GM19395 (cell line): ENCODE data around the gene NDUFB11.

Source experiments
- ATAC-seq: cut with Tn5 transposase; IDR thresholded peaks from one replicate; pipeline ENCODE4 v1.9.1; 2021; ENCODE audit warnings: mild to moderate bottlenecking, moderate library complexity; ENCODE audit not compliant: unreplicated experiment

Gene NDUFB11

GRCh38 chrX:47174846-47175587, 30.5 kb upstream of the NDUFB11 start:
- ATAC-seq: no peak

GRCh38 chrX:47174376-47174775, 29.9 kb upstream of the NDUFB11 start:
- ATAC-seq: no peak

DNA sequence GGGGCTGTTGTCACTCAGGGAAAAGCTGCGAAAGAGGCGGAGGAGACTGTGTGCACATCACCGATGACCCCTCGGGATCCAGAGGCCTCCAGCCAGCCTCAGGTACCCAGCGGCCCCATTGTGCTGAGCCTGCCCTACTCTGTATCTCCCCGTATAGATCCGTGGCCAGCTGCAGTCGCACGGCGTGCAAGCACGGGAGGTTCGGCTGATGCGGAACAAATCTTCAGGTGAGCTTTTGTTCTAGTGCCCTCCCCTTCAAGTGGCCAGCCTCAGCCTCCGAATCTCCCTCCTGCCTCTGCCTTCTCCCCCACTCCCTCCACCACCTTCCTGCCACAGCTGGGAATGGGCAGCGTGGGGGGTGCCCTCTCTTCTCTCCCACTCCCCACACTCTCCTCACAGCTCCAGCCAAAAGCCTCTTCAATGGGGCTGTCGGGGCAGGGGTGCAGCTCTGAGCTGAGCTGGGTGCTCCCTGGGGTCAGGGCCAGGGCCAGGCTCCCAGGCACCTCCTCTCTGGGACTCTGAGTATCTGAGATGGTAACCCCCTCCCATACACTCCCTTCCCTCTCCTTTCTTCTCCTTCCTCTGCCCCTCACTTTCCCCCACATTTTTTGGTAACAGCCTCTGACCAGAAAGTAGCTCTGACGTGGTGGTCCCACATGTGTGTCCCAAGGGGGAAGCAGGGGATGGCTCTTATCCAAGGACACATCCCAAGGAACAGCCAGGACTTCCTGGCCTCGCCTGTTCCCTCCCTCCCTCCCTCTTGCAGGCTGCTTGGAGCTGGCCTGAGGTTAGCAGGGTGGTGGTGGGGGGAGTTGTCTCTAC, 28.7 kb upstream of the NDUFB11 start:
- ATAC-seq: no peak

- ATAC-seq: no peak
These were observed 28.0 kb upstream of the NDUFB11 start for GRCh38 chrX:47172549-47172948.

GRCh38 chrX:47171996-47172395, 27.5 kb upstream of the NDUFB11 start:
- no peak for ATAC-seq

GRCh38 chrX:47170861-47171692, 26.6 kb upstream of the NDUFB11 start:
- ATAC-seq: no peak

DNA sequence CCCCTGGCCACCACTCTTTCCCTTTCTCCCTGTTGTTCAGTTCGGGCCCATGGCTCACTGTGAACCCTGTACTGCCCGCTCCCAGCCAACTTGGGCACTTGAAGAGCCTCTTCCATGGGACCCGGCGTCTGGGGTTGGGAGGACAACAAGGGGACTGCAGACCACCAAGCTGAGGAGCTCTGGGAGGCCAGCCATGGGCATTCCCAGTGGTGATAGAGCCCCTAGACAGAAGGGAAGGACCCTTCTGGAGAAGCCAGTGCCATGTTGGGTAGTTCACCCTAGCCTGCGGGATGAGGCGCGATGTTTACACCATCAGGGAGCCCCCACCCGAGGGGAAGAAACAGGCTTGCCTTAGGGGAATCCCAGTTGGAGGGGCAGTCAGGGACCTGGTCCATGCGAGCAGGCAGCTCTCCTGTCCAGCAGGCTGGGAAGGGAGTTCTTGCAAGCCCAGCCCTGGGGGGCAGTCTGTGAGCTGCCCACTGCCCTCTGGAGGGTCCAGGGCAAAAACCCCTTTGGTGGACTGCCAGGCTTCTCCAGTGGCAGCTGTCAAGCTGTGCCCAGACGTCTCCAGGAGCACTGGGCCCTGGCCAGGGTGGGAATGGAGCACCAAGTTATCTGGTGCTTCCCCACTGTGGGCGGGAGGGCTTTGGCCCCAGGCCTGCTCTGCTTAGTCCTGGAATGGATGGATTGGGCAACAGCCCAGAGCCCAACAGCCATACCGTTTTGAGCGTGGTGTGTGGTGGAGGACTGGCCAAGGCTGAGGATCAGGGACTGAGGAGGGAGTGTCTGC, 25.4 kb upstream of the NDUFB11 start:
- ATAC-seq: no peak

DNA sequence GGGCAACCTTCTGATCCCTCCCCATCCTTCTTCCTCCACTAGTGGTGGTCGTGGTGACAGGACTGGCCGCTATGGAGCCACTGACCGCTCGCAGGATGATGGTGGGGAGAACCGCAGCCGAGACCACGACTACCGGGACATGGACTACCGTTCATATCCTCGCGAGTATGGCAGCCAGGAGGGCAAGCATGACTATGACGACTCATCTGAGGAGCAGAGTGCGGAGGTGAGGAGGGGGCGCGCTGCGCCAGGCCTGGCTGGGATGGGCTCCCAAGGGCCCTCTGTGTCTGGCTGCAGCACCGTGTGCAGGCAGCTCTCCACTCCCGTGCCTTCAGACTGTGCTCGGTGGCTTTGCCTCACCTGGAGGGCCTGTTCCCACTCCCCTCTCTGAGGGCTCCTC, 24.8 kb upstream of the NDUFB11 start:
- no peak for ATAC-seq

- ATAC-seq: no peak
These were observed 24.1 kb upstream of the NDUFB11 start for GRCh38 chrX:47168495-47169073.

DNA sequence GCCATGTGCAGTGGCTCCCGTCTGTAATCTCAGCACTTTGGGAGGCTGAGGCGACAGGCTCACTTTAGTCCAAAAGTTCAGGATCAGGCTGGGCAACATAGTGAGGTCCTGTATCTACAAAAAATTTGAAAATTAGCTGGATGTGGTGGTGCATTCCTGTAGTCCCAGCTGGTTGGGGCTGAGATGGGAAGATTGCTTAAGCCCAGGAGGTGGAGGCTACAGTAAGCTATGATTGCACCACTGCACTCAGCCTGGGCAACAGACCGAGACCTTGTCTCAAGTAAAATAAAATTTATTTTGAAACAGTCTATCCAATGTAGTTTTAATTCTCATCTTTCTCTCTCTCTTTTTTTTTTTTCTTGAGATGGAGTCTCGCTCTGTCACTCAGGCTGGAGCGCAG, 21.6 kb upstream of the NDUFB11 start:
- ATAC-seq: no peak

DNA sequence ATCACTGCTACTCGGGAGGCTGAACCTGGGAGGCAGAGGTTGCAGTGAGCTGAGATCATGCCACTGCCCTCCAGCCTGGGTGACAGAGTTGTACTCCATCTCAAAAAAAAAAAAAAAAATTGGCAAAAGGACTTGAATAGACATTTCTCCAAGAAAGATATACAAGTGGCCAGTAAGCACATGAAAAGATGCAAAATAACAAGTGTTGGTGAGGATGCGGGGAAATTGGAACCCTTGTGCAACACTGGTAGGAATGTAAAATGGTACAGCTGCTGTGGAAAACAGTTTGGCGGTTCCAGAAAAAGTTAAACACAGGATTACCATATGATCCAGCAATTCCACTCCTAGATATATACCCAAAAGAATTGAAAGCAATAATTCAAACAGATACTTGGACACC, 19.9 kb upstream of the NDUFB11 start:
- no peak for ATAC-seq

- no peak for ATAC-seq
These were observed 18.6 kb upstream of the NDUFB11 start for GRCh38 chrX:47162927-47163583.

DNA sequence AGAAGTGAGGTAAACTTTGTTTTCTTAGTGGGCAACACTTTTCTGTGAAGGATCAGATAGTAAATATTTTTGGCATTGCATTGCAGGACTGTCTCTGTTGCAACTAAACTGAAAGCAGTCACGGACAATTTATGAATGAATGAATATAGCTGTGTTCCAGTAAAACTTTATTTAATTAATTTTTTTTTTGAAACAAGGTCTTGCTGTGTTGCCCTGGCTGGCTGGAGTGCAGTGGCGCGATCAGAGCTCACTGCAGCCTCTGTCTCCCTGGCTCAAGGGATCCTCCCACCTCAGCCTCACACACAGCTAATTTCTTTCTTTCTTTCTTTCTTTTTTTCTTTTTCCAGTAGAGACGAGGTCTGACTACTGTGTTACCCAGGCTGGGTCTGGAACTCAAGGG, 16.3 kb upstream of the NDUFB11 start:
- ATAC-seq: no peak

DNA sequence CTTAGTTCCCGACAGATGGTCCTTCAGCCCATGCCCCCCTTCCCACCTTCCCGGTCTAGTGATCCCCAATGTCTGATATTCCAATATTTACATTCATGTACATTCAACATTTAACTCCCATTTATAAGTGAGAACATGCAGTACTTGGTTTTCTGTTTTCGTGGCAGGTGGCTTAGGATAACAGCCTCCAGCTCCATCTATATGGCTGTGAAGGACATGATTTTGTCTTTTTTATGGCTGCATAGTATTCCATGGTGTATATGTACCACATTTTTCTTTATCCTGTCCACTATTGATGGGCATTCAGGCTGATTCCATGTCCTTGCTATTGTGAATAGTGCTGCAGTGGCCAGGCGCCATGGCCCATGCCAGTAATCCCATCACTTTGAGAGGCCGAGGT, 14.3 kb upstream of the NDUFB11 start:
- ATAC-seq: no peak

DNA sequence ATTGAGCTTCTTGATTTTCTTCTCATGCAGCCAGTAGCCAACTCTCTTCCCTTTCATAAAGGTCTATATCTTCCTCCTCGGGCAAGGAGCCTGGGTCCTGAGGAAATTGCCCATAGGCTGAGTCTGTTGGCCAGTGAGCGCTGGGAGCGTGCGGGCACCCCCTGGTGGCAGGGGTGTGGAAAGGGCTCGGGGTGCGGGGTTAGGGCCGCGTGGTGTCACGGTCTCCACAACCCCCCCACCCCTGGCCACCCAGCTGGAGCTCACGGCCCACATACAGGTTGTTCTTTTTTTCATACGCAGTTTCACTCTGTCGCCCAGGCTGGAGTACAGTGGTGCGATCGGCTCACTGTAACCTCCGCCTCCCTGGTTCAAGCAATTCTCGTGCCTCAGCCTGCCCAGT, 13.6 kb upstream of the NDUFB11 start:
- no peak for ATAC-seq

GRCh38 chrX:47156611-47157520, 12.4 kb upstream of the NDUFB11 start:
- ATAC-seq: no peak

GRCh38 chrX:47151435-47151834, 6.9 kb upstream of the NDUFB11 start:
- no peak for ATAC-seq

- ATAC-seq: no peak
These were observed 4.4 kb upstream of the NDUFB11 start for GRCh38 chrX:47148946-47149345.
